Effector CD4-positive, alpha-beta T cell (primary cell): Measurements from ENCODE around the gene PTPRE.
A peak's percentile ranks its signal among the peaks of the same experiment; 100 is the strongest.

ENCODE experiments used
- DNase-seq: peaks from one replicate; pipeline ENCODE4 v3.0.0-alpha.2; 2020
- total RNA-seq: gene quantifications from one replicate; lab custom pipeline; 2026; lab: John Stamatoyannopoulos, UW

PTPRE gene, protein sequence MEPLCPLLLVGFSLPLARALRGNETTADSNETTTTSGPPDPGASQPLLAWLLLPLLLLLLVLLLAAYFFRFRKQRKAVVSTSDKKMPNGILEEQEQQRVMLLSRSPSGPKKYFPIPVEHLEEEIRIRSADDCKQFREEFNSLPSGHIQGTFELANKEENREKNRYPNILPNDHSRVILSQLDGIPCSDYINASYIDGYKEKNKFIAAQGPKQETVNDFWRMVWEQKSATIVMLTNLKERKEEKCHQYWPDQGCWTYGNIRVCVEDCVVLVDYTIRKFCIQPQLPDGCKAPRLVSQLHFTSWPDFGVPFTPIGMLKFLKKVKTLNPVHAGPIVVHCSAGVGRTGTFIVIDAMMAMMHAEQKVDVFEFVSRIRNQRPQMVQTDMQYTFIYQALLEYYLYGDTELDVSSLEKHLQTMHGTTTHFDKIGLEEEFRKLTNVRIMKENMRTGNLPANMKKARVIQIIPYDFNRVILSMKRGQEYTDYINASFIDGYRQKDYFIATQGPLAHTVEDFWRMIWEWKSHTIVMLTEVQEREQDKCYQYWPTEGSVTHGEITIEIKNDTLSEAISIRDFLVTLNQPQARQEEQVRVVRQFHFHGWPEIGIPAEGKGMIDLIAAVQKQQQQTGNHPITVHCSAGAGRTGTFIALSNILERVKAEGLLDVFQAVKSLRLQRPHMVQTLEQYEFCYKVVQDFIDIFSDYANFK
- total RNA-seq: 51.6 reads per million, percentile 69 among the genes with 10 or more reads in this experiment

- peak; percentile 44 for DNase-seq
Observed at GRCh38 chr10:127906548-127907377, at the start of gene PTPRE. Gene PTPRE (plus strand): TSS chr10:127907103. CDS start chr10:128040882, 133,779 bp downstream.

DNA sequence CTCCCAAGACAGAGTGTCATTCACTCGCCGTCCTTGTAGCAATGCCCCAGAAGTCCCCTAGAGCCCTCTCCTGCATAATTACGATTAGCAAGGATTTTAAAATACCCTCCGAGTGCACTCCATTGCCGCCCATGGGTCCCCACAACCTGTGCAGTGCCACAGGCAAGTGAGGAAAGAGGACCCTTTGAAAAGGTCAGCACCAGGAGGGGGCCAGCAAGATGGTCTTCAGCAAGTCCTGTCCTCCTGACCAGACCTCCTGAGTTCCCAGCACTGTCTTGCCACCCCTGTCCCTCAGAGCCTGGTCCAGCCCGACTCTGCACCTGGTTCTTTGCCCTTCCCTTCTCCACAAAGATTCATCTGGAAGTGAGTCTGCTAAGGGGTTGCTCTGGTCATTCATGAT, 46.3 kb upstream of the PTPRE start:
- no peak for DNase-seq

DNA sequence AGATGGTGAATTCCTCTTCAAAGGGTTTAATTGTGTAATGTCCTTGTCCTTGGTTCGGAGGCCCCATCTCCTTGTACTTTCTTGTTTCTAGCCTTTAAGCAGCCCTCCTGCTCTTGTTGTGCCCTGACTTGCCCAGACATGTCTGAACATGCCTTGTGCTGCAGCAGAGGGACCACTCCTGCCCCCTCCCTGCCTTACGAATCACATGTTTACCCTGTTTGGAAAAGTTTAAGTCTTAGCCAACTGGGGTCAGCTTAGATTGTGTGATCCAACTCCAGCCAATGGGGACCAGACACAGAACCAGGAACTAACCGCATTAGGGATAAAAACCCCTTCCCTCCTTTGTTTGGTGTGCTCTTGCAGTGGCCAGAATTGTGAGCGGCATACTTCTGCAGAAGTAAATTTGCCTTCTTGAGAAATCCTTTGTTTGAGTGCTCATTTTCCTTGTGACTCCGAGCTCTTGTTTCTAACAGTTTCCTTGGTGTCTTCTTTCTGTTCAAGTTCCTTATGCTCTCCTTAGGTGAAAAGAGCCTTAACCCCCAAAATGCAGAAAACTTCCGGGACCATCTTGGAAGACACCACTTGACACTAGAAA, 43.6 kb upstream of the PTPRE start:
- no peak for DNase-seq

DNA sequence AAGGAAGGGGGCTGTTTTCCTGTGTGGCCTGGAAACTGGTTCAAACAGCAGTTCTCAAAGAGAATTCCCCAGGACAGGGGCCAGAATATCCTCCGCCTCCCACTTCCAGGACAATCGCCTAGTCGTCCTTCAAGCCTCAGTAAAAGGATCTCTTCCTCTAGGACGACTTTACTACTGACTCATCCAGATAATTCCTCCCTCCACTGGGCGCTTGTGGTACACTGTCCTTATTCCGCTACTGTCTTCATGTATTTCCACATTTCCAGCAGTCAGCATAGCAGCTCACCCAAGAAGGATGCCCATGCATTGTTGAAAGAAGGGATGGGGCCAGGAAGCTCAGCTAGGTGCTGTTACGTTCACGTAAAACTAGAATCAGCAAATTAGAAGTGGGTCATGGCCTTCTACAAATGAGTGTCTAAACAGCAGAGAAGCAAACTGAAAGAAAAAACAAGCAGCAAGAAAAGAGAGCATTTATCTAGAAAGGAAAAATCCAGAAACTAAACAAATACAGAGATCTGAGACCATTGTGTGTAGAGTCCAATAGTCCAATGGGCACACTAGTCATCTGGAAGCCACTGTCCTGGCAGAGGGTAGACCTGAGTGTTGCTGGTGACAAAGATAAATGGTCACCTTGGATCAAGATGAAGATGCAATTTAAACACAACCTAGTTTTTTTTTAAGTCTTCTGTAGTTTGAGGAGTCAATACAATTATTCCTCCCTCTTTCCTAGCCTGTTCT, 40.5 kb upstream of the PTPRE start:
- no peak for DNase-seq

DNA sequence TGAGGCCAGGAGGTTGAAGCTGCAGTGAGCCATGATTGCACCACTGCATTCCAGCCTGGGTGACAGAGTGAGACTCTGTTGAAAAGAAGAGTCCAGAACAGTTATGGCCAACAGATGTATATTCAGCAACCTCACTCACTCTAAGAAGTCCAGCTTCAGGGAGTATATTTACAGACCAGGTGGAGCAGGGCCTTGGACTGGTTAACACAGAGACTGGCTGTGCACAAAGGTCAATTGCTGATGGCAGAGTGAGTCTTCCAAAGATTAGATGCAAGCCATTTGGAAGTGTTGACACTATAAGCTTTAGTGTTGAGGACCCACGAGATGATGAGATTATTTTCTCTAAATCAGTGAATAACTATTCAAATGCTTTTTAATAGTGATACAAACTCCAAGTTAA, 39.1 kb upstream of the PTPRE start:
- no peak for DNase-seq

GRCh38 chr10:127869329-127869728, 37.6 kb upstream of the PTPRE start:
- no peak for DNase-seq

- DNase-seq: no peak
Observed at GRCh38 chr10:127871631-127872010, 35.3 kb upstream of the PTPRE start.

- no peak for DNase-seq
Observed at GRCh38 chr10:127872011-127872761, 34.7 kb upstream of the PTPRE start.

DNA sequence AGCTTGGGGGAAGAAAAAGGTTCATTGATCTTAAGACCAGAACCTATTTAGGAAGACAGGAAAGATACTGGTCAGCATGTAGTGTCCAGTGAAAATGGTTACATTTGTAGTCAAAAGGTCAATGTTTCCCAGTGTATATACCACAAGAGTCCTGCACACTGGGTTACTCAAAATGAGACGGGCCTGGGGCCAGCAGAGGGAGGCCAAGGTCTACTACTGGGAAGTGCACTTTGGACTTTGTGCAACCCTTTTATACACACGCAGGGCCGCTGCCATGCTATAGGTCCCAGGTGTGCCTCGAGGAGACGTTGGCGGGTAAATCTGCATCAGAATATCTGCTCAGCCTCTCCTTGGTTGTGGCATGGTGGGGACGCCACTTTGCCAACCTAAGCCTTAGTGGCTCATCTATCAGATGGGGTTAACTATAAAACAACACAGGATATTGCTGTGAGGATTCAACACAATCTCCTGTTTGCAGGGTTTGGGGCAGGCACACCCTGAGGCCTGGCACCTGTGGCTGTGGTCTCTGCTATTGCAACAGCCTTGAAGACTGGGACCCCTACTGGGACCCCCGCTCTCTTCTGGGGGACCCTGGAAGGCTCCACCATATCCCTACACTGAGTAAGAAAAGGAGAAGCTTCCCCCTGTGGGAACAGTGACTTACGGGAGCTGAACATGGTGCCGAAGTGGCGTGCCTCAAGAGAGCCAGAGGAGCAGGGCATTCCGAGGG, 33.9 kb upstream of the PTPRE start:
- DNase-seq: no peak

DNA sequence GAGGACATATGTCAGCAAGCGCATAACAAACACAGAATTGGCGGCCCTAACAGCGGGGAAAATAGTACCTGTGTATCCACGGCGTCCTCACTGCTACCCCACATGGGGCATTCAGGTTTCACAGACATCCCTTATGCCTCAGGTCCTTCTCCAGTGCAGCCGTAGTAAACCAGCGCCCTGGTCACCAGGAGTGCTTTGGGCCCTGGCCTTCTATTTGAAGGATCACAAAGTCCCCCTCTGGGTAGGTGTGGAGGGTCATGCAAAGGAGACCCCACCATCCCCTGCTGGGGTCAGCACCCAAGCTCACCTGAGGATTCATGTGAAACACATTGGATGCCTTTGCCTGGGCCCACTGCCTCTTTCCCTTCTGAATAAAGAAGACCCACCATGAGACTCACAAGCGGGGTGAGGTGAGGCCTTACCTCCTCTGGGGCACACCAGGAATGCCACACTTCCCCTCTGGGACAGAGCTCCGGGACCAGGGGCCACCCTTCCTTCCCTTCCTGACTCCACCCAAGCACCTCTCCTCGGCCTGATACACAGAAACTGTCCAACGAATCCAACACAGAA, 32.9 kb upstream of the PTPRE start:
- no peak for DNase-seq

DNA sequence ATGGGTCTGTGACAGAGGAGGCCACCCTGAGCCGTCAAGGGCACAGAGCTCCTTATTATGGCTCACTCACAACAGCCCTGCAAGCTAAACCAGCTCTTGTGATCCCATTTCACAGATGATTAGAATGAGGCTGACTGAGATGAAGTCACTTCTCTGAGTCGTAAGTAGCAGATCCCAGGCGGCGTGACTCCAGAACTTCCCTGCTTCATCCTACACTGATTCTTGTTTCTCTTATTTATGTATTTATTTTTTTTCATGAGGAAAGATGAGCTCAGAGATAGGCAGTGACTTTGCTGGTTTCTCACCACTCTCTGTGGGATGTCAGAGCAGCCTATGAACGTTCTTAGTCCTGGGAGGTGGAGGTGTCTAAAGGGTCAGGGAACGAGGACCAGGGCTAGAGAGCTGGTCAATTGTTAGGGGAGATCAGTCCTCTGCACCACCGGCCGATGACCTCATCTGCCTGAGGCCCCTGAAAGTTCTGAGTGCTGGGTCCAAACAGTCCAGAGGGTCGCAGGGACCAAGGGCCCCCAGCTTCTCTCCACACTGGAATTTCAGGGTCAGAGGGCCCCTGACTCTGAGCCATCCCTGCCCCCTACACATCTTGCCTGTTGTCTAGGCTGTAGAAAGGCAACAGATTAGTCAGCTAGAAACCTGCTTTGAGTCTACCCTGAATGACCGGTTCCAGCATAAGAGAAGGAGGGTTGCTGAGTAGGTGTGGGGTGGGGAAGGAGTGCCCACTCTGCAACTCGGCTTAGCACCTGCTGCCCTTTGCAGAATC, 32.0 kb upstream of the PTPRE start:
- DNase-seq: no peak

DNA sequence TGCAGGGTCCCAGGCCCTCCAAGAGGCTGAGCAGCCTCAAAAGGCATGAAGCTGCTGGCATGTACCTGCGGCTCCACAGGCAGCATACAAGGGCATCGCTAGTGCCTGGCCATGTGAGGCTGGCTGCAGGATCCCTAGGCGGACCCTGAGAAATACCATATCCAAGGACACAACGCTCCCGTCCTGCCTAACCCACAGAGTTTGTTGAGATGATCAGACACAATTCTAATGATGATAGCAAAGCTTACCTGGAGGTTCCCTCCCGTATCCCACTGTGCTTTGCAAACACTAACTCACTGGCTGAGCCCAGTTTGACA, 31.5 kb upstream of the PTPRE start:
- no peak for DNase-seq

DNA sequence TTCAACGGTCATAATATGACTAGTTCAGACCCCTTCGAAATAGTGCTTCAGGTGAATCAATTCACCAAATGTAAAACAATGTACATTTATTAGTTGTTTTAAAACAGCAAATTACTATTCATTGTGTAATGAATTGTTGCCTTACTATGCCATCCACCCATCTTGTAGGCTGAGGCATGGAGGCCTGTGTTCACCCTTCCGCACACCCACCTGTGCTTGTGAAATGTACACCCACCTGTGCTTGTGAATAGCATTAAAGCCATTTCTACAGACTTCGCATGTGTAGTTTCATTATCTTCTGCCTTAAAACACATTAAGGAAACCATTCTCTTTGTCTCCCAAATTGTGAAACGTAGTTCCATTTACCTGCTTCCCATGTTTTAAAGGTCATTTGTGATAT, 31.0 kb upstream of the PTPRE start:
- no peak for DNase-seq

- DNase-seq: no peak
Observed at GRCh38 chr10:127877116-127877515, 29.8 kb upstream of the PTPRE start.

DNA sequence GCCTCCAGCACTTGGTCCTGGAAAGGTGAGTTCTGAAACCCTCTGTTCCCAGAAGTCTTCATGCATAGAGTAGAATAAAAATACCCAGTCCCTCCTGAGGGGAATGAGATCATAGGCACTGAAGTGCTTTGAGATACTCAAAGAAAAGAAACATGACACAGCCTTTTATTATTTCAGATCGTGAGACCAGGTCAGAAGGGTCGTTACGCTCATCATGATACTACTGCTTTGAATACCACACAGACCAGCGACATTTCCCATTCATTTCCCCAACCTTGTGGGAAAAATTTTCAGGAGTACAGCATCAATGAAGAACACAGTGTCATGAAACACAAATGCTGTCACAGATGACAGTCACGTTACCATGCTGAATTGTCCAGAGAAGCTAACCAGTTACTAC, 29.2 kb upstream of the PTPRE start:
- DNase-seq: no peak

- DNase-seq: no peak
Observed at GRCh38 chr10:127878475-127879055, 28.3 kb upstream of the PTPRE start.

DNA sequence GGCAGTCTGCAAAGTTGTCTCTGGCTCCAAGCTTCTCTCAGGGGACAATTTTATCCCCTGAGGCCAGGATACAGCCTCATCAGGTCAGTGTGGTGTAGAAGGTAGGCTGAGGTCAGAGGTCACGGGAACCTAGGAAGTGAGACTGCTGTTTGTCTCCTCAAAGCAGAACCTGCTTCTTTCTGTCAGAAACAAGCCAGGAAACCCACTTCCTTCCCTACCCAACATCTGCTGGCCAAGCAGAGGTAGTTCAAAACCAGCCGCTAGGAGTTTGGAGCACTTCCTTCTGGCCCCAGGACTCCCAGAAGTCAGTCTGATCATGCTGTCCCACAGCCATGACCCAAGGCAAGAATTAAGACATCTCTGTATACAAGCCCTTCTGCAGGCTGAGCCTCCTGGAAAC, 26.3 kb upstream of the PTPRE start:
- DNase-seq: no peak

- no peak for DNase-seq
Observed at GRCh38 chr10:127881262-127881661, 25.6 kb upstream of the PTPRE start.

GRCh38 chr10:127882391-127882790, 24.5 kb upstream of the PTPRE start:
- DNase-seq: no peak
